Epidermal melanocyte (primary cell): Measurements from ENCODE around the gene CLASP1.
"Not testable (repeated sequence)": the region's sequence is repeated elsewhere in the genome, so short reads cannot be mapped to it uniquely, and the experiment has no call there.

Experiments
- DNase-seq: peaks from one replicate; pipeline ENCODE4 v3.0.0; 2011; ENCODE audit warnings: low spot score; ENCODE audit not compliant: insufficient read length

CLASP1 gene

DNA sequence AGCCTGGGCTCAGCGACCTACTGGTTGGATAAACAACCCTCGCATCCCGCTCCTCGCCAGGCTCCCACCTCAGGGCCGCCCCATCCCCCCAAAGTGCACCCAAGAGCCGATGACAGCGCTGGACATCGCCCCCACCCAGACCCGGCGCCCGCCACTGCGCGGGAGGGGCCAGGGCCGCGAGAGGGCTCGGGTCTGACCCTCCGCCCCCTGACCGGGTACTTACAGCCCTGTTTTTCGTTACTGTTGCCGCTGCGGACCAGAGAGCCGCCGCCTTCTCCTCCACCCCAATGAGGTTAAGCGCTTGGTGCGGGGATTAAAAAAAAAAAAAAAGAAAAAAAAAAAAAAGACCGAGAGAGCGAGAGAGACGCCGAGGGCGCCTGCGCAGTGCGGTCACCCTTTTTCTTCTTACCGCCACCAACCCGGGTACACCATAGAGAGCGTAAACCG lies at the start of gene CLASP1:
Gene CLASP1, minus strand, starts transcription at position 314 of the 447 bp plus-strand sequence. CDS start 43,567 bp downstream, outside the sequence.
- DNase-seq = no peak

DNA sequence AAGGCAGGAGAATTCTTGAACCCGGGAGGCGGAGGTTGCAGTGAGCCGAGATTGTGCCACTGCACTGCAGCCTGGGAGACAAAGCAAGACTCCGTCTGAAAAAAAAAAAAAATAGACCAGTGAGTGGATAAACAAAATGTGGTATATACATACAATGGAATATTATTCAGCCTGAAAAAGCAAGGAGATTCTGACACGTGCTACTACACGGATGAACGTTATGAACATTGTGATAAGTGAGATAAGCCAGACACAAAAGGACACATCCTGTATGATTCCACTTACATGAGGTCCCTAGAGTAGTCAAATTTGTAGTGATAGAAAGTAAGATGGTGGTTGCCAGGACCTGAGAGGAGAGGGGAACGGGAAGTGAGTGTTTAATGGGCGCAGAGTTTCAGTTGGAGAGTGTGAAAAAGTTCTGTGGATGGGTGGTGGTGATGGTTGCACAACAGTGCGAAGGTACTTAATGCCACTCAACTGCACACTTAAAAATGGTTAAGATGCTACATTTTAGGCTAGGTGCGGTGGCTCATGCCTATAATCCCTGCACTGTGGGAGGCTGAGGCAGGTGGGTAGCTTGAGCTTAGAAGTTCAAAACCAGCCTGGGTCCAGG lies 49.2 kb upstream of the CLASP1 start:
- DNase-seq = no peak

- DNase-seq = no peak
Observed at GRCh38 chr2:121697108-121697631, 47.9 kb upstream of the CLASP1 start.

- DNase-seq = no peak
Observed at GRCh38 chr2:121696410-121696930, 47.2 kb upstream of the CLASP1 start.

GRCh38 chr2:121695171-121695451 lies 45.8 kb upstream of the CLASP1 start:
- no peak for DNase-seq

DNA sequence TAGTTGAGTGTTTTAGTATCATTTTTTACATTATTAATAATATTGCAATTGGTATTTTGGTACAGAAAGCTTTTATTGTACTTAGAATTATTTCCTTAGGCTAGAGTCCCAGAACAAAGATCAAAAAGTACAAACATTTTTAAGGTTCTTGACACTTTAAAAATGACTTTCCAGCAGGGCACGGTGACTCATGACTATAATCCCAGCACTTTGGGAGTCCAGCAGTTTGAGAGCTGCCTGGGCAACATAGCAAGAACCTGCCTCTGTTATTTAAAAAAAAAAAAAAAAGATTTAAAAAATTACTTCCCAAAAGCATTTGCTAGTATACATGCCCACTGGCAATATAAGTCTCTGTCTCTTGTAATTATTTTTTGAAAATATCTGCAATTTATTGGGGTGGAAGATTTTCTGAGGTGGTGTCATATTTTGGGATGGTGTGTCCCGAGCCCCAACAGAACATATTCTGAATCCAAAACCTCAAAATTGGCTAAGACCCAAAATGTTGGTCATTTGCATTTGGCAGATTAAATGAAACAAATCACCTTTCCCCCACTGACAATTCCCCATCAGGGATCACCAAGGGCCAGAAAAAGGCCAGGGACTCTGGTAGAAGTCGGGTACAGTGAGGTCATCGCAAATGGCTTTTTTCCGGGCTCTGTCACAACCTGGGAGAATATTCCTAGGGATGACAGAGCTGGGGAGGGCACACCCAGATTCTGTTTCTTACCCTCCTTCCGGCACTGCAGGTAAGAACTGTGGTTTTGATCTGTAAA lies 45.3 kb upstream of the CLASP1 start:
- DNase-seq = no peak

- not testable (repeated sequence) for DNase-seq
Observed at GRCh38 chr2:121690572-121690971, 41.3 kb upstream of the CLASP1 start.

GRCh38 chr2:121690095-121690494 lies 40.8 kb upstream of the CLASP1 start:
- DNase-seq = no peak

DNA sequence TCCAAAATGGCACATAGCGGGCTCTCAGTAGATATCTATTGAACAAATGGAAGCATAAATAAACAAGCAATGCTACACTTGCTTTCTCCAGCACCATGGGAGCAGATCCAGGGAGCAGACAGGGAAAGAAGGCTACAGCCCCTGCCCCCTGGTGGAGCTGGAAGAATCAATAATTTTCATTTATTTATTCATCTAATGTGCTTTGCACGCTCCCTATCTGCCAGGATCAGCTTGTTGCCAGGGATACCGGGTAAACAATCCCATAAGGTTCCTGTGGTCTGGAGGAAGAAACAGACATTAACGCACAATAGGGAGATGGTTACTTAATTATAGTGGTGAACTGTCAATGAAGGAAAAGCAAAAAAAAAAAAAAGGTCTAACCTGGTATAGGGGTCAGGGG lies 40.1 kb upstream of the CLASP1 start:
- DNase-seq = peak; percentile 69

DNA sequence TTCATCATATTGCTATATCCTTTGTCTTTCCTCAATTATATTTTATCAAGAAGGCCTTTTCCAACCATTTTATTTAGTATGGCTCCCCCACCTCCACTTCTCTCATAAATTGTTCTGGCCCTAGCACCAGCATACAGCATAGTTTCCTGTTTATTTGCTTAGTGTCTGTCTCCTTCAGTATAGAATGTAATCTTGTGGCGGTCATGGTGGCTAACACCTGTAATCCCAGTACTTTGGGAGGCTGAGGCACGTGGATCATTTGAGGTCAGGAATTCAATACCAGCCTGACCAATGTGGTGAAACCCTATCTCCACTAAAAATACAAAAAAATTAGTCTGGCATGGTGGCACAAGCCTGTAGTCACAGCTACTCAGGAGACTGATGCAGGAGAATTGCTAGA lies 39.6 kb upstream of the CLASP1 start:
- no peak for DNase-seq

DNA sequence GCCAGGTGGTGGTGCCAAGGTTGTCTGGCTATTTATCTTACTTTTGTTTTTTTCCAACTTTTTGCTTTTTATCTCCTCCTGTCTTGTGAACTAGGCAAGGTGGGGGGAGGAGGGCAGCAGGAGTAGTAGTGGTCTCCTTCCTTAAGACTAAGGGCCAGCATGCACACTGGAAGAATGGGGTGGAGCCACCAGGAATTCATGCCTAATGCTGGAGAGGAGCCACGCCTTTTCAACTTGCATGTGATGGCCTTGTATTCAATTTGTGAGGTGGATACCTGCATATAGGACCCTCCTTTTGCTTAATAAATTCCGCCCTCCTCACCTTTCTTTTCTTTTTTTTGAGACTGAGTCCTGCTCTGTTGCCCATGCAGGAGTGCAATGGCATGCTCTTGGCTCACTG lies 37.6 kb upstream of the CLASP1 start:
- no peak for DNase-seq

DNA sequence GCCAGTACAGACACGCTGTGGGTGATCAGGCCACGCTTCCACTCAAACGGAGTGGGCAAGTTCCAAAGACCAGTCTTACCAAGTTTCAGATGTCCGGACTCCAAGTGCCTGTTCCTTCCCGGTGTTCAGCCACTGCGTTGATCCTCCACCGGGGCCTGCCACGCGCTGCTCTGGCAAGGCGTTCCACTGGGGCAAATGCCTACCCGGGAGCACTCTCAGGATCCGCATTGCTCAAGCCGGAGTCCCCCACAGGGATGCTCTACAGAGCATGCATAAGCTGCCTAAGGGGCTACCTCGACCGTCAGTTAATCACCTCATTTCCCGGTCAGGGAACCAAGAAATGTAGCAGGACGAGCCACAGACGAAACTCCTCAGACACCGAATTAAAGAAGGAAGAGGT lies 37.0 kb upstream of the CLASP1 start:
- DNase-seq = no peak

DNA sequence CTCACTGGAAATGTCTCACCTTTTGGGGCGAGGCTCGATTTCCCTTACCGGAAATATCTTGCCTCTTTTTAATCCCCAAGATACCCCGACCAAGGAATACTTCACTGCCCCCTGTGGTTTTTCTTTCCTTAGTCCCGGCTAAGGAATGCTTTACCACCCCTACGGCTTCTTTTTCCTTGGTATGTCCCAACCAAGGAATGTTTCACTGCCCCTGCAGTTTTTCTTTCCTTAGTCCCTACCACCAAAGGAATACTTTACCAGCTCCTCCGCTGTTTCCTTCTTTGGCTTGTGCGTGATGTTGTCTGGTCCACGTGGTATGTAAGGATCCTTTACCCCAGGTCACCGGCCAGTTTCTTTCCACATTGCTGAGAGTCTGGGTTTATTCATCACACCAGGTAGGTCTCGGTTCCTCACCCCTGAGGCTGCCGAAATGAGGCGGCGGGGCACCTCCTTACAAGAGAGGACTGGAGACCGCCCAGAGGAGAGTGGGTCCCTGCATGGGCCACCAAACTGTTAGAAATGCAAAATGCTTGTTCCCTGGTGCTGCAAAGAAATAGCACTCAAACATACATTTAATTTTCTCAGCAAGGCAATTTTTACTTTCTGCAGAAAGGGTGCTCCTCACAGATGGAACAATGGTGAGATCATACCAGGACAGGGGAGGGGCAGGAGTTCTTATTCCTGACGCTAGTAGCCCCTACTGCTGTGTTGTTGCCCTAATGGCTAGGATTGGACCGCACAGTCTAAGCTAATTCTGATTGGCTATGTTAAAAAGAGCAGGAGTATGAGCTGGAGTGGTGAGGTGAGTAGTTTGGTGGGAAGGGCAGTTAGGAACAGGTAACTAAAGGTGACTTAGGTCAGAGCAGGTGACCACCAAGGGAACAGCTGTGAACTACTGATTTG lies 33.4 kb upstream of the CLASP1 start:
- DNase-seq = no peak

- DNase-seq = no peak
Observed at GRCh38 chr2:121677855-121678254, 28.6 kb upstream of the CLASP1 start.

DNA sequence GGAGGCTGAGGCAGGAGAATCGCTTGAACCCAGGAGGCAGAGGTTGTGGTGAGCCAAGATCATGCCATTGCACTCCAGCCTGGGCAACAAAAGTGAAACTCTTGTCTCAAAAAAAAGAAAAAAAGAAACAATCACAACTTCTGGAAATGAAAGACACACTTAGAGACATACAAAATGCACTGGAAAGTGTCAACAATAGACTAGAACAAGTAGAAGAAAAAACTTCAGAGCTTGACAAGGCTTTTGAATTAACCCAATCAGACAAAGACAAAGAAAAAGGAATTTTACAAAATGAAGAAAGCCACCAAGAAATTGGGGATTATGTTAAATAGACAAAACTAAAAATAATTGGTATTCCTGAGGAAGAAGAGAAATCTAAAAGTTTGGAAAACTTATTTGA lies 22.4 kb upstream of the CLASP1 start:
- not testable (repeated sequence) for DNase-seq

DNA sequence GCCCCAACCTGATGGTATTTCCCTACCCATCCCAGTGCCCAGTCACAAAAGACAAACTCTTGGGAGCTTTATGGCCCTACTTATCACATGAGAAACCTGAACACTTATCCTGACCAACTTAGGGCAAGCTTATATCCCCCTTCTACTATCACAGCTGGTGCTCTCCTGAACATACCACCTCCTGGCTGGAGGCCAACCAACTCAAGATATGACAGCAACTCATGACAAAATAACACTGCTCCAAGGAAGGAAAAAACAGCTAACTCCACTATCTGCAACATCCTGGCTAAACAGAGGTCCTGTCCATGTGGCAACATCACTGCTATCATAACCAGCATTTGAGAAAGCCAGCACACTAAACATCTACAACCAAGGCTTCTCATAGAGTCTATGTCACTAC lies 20.9 kb upstream of the CLASP1 start:
- no peak for DNase-seq

GRCh38 chr2:121667618-121668017 lies 18.4 kb upstream of the CLASP1 start:
- no peak for DNase-seq

GRCh38 chr2:121666042-121666441 lies 16.8 kb upstream of the CLASP1 start:
- no peak for DNase-seq

- DNase-seq = no peak
Observed at GRCh38 chr2:121665504-121665903, 16.2 kb upstream of the CLASP1 start.

DNA sequence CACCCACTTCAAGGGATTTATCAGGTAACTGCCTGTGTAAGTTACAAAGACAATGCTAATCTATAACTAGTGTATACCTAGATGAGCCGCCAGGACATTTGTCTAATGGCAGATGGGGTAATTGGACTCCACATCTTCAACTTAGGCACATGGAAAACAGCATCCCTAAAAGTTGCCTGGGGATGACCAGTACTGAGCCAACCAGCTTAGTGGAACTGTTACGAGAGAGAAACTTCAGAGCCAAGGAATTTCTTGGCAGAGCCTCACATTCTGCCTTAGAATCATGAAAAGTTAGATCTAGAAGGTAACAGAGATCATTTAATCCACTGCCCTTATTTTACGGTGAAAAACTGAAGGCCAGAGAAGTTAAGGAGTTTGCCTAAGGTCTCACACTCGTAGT lies 15.5 kb upstream of the CLASP1 start:
- no peak for DNase-seq

- no peak for DNase-seq
Observed at GRCh38 chr2:121664086-121664485, 14.8 kb upstream of the CLASP1 start.

GRCh38 chr2:121663434-121663833 lies 14.2 kb upstream of the CLASP1 start:
- DNase-seq = no peak
